Esophagus muscularis mucosa (tissue), 4 donors: Measurements from ENCODE around the gene TAF3. TPM values are rescaled to one million over a fixed set of nuclear protein-coding genes. Genes with fewer than 3 reads are reported as not detected.

Experiments
- DNase-seq: peaks from one replicate; pipeline ENCODE4 v3.0.0-alpha.2; 2017; ENCODE audit errors: extremely low spot score
- H3K27ac ChIP-seq, 4 donors: fragments of 200-600 bp; sonication (generic); replicated peaks in 1 of 4; 1 replicate in 3 of 4; 2 replicates in 1 of 4; pipeline ENCODE4 v1.5.1; 2016 to 2019; ENCODE audit warnings: mild to moderate bottlenecking in 1 of 4
- H3K27me3 ChIP-seq, 4 donors: fragments of 200-600 bp; sonication (generic); one replicate each; pipeline versions ENCODE4 v1.5.1 to v1.6.0; 2016 to 2019
- H3K36me3 ChIP-seq, 4 donors: fragments of 200-600 bp; sonication (generic); one replicate each; pipeline ENCODE4 v1.5.1; 2016 to 2019
- H3K4me1 ChIP-seq, 4 donors: fragments of 200-600 bp; sonication (generic); one replicate each; pipeline ENCODE4 v1.5.1; 2016 to 2019
- H3K4me3 ChIP-seq, 4 donors: fragments of 200-600 bp; sonication (generic); 1 replicate in 2 of 4; 2 replicates in 2 of 4; pipeline ENCODE4 v1.5.1; 2016 to 2019; ENCODE audit warnings: mild to moderate bottlenecking in 4 of 4, moderate library complexity in 1 of 4
- H3K9me3 ChIP-seq, 4 donors: fragments of 200-600 bp; sonication (generic); 1 replicate in 3 of 4; 2 replicates in 1 of 4; pipeline ENCODE4 v1.5.1; 2016 to 2019
- CTCF ChIP-seq, 3 experiments: fragments of 200-600 bp in 2 of 3; fragments of 450-650 bp in 1 of 3; sonication (generic) in 2 of 3; IDR thresholded peaks; one replicate each; pipeline ENCODE4 v1.5.1; 2017 to 2019; ENCODE audit warnings: antibody characterized with exemption in 3 of 3, mild to moderate bottlenecking in 2 of 3, moderate library complexity in 1 of 3
- EP300 ChIP-seq: sonication (generic); formaldehyde crosslinking; IDR thresholded peaks from one replicate; pipeline ENCODE4 v1.6.1; 2017; ENCODE audit warnings: antibody characterized with exemption
- POLR2A ChIP-seq: fragments of 450-650 bp; IDR thresholded peaks from one replicate; pipeline ENCODE4 v1.6.1; 2017; ENCODE audit warnings: antibody characterized with exemption, moderate library complexity, mild to moderate bottlenecking, low read depth
- POLR2AphosphoS5 ChIP-seq, 2 donors: sonication (generic); formaldehyde crosslinking; IDR thresholded peaks; one replicate each; pipeline ENCODE4 v1.6.1; 2017; ENCODE audit warnings: antibody characterized with exemption in 2 of 2
- WGBS: methylation state at CpG from one replicate; pipeline ENCODE4 v1.1.5; 2018; 5-methylcytosine and 5-hydroxymethylcytosine counted together
- intact Hi-C: fragments of 100-400 bp; cut with DNase I; formaldehyde crosslinking; loops from one replicate; pipeline ENCODE4 v1.15.1; 2023
- total RNA-seq, 4 donors: library from RNA; depleted of rRNA; stranded (reverse); fragments of >200 nt; gene quantifications; one replicate each; pipeline versions ENCODE4 v1.1.0 to v1.2.1, GENCODE V29; 2016

TAF3 gene
- total RNA-seq, 4 donors from 2014 or later, result 8.8 to 11.2 (median 10.7) TPM

GRCh38 chr10:8054244-8054493 lies 235.9 kb downstream of the TAF3 start:
- H3K9me3 ChIP-seq, result no peaks in the 10 kb centered on the region
- peak overlapping the region; percentile 47 to 57 (median 52) for H3K4me3 ChIP-seq
- 7% methylated on average over 5 of the region's 25 CpGs for WGBS
- peaks cover 13 to 100% (median 78%) of the 10 kb centered on the region in 4 donors for H3K27me3 ChIP-seq
- intact Hi-C loops, result no loop called here
- TF ChIP-seq POLR2A (no peak), POLR2AphosphoS5 (IDR thresholded peaks at IDR 0.05) (no peak), EP300 (no peak), CTCF (IDR thresholded peaks at IDR 0.05) (no peak)
- no peak overlapping the region for H3K27ac ChIP-seq
- no peak for DNase-seq
- no peaks in the 10 kb centered on the region for H3K36me3 ChIP-seq
- peaks cover 55 to 76% (median 69%) of the 10 kb centered on the region in 4 donors for H3K4me1 ChIP-seq

DNA sequence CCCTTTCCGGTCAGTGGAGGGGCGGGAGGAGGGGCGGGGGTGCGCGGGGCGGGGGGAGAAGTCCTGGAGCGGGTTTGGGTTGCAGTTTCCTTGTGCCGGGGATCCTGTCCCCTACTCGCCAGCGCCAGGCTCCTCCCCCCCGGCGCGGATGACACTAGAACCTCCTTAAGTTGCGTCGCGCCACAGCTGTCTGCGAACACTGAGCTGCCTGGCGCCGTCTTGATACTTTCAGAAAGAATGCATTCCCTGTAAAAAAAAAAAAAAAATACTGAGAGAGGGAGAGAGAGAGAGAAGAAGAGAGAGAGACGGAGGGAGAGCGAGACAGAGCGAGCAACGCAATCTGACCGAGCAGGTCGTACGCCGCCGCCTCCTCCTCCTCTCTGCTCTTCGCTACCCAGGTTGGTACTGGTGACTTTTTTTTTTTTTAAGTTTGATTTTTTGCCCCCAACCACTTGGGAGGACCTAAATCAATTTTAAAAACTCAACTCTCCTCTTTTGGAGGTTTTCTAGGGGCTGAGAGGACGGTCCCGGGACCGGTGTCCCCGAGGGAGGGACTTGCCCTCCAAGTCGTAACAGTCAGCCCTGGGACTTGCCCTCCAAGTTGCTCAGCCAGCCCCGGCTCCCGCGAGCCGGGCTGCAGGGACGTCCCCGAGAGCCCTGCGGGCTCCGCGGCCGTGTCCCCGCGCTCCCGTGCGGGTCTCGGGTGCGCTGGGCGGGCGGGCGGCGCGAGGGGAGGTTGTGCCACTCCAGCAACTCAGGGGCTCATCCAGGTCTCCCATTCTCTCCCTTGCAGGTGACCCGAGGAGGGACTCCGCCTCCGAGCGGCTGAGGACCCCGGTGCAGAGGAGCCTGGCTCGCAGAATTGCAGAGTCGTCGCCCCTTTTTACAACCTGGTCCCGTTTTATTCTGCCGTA lies 236.4 kb downstream of the TAF3 start, which contains the start of gene GATA3:
Gene GATA3 (plus strand): TSS at position 195 of the 914 bp plus-strand sequence. CDS start 968 bp downstream, outside the sequence.
- H3K27ac ChIP-seq, result no peak within 1 kb of the TSS

GRCh38 chr10:8055420-8056349 lies 237.4 kb downstream of the TAF3 start:
- Histone ChIP-seq H3K4me1 (peaks cover 42 to 69% (median 58%) of the 10 kb centered on the region in 4 donors), H3K9me3 (no peaks in the 10 kb centered on the region), H3K27me3 (peaks cover 2 to 98% (median 66%) of the 10 kb centered on the region in 4 donors), H3K4me3 (peak overlapping the region; percentile 47 to 57 (median 52)), H3K27ac (peak overlapping the region in 1 of 4 donors; percentile 4), H3K36me3 (no peaks in the 10 kb centered on the region)
- 29% methylated on average over 25 of the region's 85 CpGs for WGBS
- TF ChIP-seq POLR2AphosphoS5 (IDR thresholded peaks at IDR 0.05), result no peak
- TF ChIP-seq EP300, result no peak
- no peak for TF ChIP-seq CTCF (IDR thresholded peaks at IDR 0.05)
- TF ChIP-seq POLR2A, result no peak
- DNase-seq, result no peak
- intact Hi-C loops, result no loop called here

More for the DNA sequence above, 236.4 kb downstream of the TAF3 start, which contains the start of gene GATA3:
- Histone ChIP-seq H3K9me3 (no peaks in the 10 kb centered on the region), H3K4me1 (peaks cover 52 to 71% (median 64%) of the 10 kb centered on the region in 4 donors), H3K27me3 (peaks cover 11 to 100% (median 75%) of the 10 kb centered on the region in 4 donors), H3K4me3 (peak within 1 kb of the TSS; percentile 47 to 57 (median 52)), H3K36me3 (no peaks in the 10 kb centered on the region)
- no peak for DNase-seq
- 4% methylated on average over 36 of the region's 65 CpGs for WGBS
- intact Hi-C loops, result no loop called here
- TF ChIP-seq POLR2AphosphoS5 (IDR thresholded peaks at IDR 0.05) (no peak), POLR2A (no peak), EP300 (no peak), CTCF (IDR thresholded peaks at IDR 0.05) (no peak)

GRCh38 chr10:8056378-8056777 lies 238.1 kb downstream of the TAF3 start:
- H3K4me3 ChIP-seq, result peak overlapping the region in 3 of 4 donors; percentile 47 to 57 (median 51)
- peaks cover 0 to 98% (median 59%) of the 10 kb centered on the region in 4 donors for H3K27me3 ChIP-seq
- TF ChIP-seq CTCF (IDR thresholded peaks at IDR 0.05), result no peak
- no peak for TF ChIP-seq EP300
- no peak for TF ChIP-seq POLR2A
- TF ChIP-seq POLR2AphosphoS5 (IDR thresholded peaks at IDR 0.05), result no peak
- no peaks in the 10 kb centered on the region for H3K9me3 ChIP-seq
- 68% methylated on average over 6 of the region's 6 CpGs for WGBS
- H3K36me3 ChIP-seq, result no peaks in the 10 kb centered on the region
- H3K4me1 ChIP-seq, result peaks cover 35 to 62% (median 51%) of the 10 kb centered on the region in 4 donors
- DNase-seq, result no peak
- intact Hi-C loops, result no loop called here
- no peak overlapping the region for H3K27ac ChIP-seq
